Activated CD4-positive, alpha-beta T cell treated with anti-CD3 and anti-CD28 coated beads, Interleukin-10, Interleukin-2, amounts not matched to agents 100 ng/mL and 50 ng/mL, durations not matched to agents 16 hours and 8 hours (primary cell): Measurements from ENCODE around the gene THAP8.
A peak's percentile ranks its signal among the peaks of the same experiment; 100 is the strongest.

Source experiments
- DNase-seq: peaks from one replicate; pipeline ENCODE4 v3.0.0-alpha.2; 2020

The THAP8 gene

DNA sequence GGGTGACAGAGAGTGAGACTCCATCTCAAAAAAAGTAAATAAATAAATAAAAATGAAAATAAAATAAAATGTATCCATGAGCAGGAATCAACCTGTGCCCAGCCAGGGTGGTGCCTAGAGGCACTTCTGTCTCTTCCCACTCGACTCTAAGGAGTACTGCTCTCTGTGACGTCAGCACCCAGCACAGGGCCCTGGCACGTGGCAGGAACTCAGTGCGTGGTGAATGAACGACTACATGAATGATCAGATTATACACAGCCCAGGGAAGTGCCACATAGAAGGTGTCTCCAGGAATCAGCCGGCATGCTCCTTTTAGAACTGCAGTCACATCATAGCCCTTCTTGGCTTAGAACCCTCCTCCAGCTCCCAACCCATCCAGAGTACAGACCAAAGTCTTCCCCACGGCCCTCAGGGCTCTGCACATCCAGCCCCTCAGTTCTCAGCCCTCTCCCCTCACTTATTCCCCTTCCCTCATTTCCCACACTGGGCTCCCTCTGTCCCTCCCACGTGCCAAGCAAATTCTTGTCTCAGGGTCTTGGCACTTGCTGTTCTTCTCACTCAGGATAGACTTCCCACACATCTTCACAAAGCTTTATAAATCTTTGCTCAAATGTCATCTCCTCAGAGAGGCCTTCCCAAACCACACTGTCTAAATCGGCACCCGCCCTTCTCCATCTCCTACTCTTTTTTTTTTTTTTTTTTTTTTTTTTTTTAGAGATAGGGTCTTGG is 25.6 kb downstream of the THAP8 start:
- no peak for DNase-seq

DNA sequence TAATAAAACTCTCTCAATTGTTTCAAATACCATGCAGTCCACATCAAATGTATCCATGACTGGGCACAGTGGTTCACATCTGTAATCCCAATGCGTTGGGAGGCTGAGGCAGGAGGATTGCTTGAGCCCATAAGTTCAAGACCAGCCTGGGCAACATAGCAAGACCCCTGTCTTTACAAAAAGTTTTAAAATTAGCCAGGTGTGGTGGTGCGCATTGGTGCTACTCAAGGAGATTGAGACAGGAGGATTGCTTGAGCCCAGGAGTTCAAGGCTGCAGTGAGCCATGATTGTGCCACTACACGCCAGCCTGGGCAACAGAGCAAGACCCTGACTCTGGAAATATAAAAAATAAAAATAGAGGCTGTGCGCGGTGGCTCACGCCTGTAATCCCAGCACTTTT is 26.4 kb downstream of the THAP8 start:
- DNase-seq, result no peak

DNA sequence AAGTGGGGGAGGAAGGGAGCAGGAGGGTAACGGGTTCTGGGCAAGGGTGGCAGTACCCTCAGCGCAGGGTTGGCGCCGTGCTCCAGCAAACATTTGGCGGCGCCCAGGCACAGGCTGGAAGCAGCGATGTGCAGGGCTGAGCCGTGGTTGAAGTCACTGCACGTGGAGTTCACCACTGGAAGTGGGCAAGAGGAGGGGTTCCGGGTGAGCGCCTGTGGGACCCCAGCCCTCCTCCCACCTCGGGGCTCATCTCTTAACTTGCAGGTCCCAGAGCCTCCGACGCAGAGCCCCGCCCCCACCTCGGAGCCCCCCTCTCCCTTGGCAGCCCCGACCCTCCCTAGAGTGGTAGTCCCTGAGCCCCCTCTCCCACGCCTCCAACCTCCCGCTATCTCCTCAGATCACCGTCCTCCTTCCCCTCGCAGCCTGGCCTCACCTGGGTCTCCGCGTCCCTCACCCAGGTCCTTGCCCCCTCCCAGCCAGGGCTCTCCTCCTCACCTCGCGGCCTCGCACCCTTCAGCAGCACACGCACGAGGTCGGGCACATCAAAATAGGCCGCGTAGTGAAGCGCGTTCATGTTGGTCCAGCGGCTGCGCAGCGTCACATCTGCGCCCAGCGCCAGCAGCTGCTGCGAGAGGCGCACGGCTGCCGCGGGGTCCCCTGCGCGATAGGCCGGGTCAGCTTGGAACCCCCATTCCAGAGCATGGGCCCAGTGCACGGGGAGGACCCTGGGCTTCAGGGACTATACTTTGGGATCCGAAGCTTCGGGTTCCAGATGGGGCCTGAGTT is 27.8 kb downstream of the THAP8 start:
- DNase-seq, result no peak

DNA sequence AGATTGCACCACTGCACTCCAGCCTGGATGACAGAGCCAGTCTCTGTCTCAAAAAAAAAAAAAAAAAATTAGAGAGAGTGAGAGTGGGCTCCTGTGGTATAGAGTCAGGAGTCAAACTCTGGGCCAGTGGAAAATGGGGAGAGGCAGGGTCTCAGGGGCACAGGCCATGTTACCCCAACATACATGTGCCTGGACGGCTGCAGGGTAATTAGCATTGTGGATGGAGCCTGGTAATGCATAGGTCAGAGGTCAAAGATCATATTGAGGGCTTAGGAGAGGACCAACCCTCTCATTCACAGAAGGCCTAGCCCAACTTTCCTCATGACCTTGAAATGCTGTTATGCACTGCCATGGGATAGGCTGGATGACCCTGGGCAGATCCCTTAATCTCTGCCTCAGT is 28.5 kb downstream of the THAP8 start:
- no peak for DNase-seq

- no peak for DNase-seq
Observed at GRCh38 chr19:36023432-36023831, 30.7 kb downstream of the THAP8 start.

DNA sequence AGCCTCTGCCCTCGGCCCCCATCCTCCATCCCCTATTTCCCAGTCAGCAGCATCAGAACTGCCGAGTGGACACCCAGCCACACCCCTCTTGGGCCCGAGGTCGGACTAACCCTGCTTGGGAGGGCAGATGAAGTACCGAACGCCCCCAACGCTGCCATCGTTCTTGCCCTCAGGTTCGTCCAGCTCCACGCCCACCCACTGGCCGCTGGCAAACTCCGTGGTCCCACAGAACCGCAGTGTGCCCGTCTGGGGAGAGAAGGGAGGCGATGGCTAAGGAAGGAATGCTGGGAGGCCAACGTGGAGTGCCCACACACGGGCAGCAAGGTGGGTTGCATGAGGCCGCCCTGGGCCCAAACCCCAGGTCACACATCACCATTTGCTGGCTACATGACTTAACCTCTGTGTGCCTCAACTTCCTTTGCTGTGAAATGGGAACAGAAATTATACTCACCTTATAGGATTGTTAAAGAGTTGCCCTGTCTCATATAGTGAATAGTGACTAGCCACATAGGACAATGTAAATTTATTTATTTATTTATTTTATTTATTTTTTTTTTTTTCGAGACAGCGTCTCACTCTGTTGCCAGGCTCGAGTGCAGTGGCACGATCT is 34.9 kb downstream of the THAP8 start:
- DNase-seq, result no peak

- DNase-seq, result peak; percentile 100
Observed at GRCh38 chr19:36014012-36014924, 39.8 kb downstream of the THAP8 start, which contains the start of gene ALKBH6. Gene ALKBH6, minus strand, starts transcription at chr19:36014213. Its CDS starts 816 bp downstream, at chr19:36013397.

DNA sequence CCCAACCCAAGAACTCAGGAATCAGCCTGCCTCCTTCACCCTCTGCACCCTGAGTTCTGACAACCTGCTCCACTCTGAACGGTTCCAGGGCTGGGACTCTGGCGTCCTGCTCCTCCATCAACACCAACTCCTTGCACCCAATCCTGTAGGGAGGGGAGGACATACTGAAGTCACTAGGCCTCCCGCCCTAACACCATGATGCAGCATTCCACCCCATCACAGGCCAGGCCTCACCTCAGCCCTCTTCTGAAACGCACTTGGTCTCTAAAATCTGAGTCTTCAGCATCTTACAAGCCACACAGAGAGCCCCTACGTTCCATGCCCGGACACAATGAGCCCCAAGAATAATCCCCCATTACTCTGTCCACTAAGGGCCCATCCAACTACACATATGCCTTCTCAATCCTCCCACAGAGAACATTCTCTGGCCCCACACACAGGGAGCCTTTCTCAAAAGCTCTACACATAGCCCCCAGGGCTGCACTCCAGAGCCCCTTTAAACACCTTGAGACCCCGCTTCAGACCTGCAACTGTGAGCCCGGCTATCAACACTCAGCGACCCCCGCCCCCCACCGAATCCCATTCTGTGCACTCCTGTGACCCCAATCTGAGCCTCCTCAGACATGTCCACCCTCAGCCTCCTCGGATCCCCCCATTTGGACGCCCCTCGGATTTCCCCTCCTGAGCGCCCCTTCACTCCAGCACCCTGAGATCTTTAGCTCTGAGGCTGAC is 40.6 kb downstream of the THAP8 start:
- DNase-seq, result no peak

DNA sequence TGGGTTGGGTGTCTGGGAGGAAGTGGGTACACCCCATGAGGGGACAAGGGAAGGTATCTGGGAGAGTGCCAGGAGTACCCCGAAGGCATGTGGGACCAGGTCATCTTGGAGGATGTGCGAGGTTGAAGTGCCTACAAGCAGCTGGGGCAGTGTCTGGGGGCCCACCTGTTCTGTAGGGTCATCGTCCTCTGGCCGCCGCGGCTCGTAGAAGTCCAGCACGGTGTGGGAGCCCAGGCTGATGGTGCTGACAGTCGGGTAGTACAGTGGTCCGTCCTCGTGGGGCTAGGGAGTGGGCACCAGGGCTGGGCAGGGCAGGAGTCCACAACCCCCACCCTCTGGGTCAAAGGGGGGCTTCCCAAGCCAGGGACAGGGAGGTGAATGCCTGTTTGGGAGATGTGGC is 43.7 kb downstream of the THAP8 start:
- no peak for DNase-seq

DNA sequence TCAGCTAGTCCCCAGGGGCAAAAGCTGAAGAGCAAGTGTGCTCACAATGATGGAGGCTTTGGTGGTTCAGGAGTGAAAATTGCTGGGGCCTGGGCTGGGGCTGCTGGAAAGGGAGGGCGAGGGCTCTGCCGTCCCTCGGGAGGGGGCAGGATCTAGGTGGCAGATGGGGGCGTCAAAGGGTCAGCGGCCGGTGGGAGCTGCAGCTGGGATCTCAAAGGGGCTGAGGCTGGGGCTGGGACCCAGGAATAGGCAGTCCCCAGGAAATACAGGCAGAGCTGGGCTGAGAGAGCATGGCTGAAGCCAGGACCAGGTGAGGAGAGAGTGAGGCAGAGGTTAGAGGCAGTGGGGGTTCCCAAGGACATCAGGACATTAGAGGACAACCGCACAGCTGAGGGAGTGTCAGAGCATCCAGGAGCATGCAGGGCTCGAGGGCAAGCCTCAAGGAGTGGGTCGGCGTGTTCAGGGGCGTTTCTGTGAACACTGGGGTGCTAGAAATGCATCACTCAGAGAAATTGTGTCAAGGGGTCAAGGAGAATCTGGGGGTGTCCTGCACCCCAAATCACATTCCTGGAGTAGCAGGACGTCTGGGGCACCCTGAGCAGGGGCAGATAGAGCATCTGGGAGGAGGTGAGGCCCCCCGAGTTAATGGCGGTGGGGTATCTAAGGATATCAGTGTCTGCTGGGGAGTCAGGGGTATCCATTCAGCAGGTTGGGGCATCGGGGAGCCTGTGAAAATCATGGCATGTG is 44.3 kb downstream of the THAP8 start:
- no peak for DNase-seq

- peak; percentile 77 for DNase-seq
Observed at GRCh38 chr19:36009220-36009619, 44.9 kb downstream of the THAP8 start.

DNA sequence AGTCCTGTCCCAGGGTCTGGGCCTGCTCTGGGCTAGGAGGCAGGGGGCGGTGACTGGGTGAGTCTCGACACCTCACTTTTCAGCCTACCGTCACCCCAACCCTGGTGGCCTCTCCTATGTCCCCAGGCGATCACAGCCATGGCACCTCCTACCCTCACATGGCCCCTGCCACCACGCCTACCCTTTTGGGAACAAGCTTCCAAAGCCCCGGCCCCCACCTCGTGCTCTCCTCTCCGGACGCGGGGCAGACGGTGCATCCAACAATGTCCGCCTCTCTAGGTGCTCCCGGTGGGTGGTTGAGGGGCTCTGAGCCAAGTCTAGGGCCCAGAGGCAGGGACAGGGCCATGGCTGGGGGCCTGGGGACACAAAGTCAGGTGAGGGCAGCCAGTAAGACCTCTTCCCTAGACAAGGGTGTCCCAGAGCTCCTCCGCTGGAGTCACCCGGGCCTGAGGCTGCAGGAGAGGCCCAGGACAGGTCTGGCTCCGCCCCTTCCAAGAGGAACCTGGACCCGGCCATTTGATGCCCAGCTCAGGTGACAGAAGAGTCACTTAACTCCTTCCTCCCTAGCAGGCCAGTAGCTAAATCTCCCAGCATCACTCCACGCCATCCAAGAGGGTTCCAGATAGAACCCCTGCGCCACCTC is 45.6 kb downstream of the THAP8 start, which contains the start of gene SYNE4:
Gene SYNE4 (minus strand): TSS at position 478 of the 643 bp plus-strand sequence. CDS start 132 bp downstream, at position 346.
- no peak for DNase-seq

DNA sequence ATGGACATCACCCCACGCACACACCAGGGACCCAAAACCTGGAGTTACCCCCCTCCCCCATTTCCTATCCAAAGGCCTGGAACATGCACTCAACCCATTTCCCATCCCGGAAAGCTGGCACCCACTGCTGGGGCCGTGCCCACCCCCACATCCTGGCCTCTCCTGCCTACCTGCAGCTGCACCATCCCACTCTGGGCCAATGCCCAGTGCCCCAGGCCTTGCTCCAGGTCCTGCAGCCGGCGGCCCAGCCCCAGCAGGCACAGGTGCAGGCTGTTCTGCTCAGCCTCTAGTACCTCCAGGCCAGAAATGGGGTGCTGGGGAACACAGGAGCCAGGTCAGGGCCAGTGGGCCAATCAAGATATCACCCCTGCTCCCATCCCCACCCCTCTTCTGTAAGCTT is 47.1 kb downstream of the THAP8 start:
- DNase-seq, result no peak

DNA sequence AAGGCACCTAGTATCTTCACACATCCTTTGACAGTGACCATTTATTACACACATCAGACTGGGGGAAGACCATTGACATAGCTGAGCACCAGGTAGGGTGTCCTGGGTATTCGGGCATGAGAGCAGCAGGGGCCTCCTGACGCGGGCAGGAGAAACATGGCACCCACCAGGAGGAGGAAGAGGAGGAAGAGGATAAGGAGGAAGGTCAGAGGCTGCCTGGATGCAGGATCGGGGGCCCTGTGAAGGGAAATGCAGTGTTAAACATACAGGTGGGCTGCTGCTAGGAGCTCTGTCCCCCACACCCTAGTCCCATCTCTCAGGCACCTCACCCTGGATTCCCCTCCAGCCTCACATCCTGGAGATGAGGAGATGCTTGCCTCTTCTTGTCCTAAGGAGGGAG is 50.8 kb downstream of the THAP8 start:
- no peak for DNase-seq

GRCh38 chr19:36001605-36002004 is 52.5 kb downstream of the THAP8 start:
- no peak for DNase-seq

GRCh38 chr19:35996777-35997176 is 57.3 kb downstream of the THAP8 start:
- DNase-seq, result no peak

- DNase-seq, result peak; percentile 98
Observed at GRCh38 chr19:35995048-35995993, 58.8 kb downstream of the THAP8 start, which contains the start of gene SDHAF1. Gene SDHAF1, plus strand, starts transcription at chr19:35995188. Its CDS starts 87 bp downstream, at chr19:35995275.

DNA sequence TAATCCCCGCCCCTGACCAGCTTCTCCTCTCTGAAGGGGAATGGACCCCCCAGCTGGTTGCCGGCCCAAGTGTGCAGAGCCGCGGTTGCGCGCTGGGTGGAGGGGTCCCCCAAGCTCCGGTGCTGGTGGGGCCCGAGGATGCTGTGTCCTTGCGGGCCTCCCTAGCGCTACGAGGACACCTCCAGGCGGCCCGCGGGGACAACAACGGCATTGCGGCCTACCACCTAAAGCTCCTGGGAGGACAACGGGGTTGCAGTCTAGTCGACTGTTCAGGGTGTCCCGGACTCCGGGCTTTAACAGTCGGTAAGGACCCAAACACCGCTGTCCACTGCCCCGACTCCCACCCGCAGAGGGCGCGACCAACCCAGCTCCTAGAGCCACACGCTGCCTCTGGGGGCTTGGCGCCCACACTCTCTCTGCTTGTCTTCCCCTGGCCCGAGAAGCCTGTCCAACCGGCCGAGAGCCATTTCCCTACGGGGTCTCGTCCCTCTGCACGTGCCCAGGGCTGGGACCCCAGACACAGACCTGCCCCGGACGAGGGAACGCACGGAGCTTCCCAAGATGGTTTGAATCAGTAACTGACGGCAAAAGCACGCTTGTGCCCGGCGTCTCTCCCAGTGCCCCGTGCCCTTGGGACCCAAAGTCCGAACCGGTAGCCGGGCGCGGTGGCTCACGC is 60.0 kb downstream of the THAP8 start:
- DNase-seq, result no peak
